Panc1 (cell line): ENCODE data around the gene ARL2. TPM values are rescaled to one million over a fixed set of nuclear protein-coding genes. Genes with fewer than 3 reads are reported as not detected.
A peak's percentile ranks its signal among the peaks of the same experiment; 100 is the strongest.
"Not testable (repeated sequence)": the region's sequence is repeated elsewhere in the genome, so short reads cannot be mapped to it uniquely, and the experiment has no call there.

ENCODE experiments used
- ATAC-seq: fragments of 200-7000 bp; cut with Tn5 transposase; 2 replicates; pipeline ENCODE4 v1.9.1; 2020; ENCODE audit warnings: mild to moderate bottlenecking, moderate library complexity
- BruUV-seq: library from RNA; stranded (reverse); fragments of 400-500 nt; replicated peaks from 2 replicates; lab custom pipeline; 2021; lab: Mats Ljungman, UMichigan
- CTCF ChIA-PET: fragments of 300-600 bp; sonication (Branson Sonifier 250); formaldehyde crosslinking; loops from one replicate; lab custom pipeline; 2022; ENCODE audit warnings: antibody characterized with exemption; lab: Charles Lee
- POLR2A ChIA-PET: fragments of 300-600 bp; sonication (Branson Sonifier 250); formaldehyde crosslinking; loops from one replicate; lab custom pipeline; 2022; ENCODE audit warnings: antibody characterized with exemption; lab: Charles Lee
- DNase-seq: peaks from one replicate; pipeline ENCODE4 v3.0.0-alpha.2; 2010; ENCODE audit warnings: low read depth, low spot score
- H3K27ac ChIP-seq: 2 replicates; pipeline ENCODE4 v1.5.1; 2011; ENCODE audit warnings: mild to moderate bottlenecking, low read length, inconsistent platforms
- H3K27me3 ChIP-seq: fragments of 200-500 bp; sonication (Bioruptor generic); 2 replicates; pipeline ENCODE4 v1.6.0; 2014; ENCODE audit warnings: low read length, inconsistent platforms; ENCODE audit not compliant: control insufficient read depth, insufficient read depth
- H3K36me3 ChIP-seq: fragments of 200-500 bp; sonication (Bioruptor generic); 2 replicates; pipeline ENCODE4 v1.5.1; 2014; ENCODE audit warnings: inconsistent platforms, mild to moderate bottlenecking, low read length, moderate library complexity; ENCODE audit not compliant: control insufficient read depth, insufficient read depth
- H3K4me1 ChIP-seq: 2 replicates; pipeline ENCODE4 v1.5.1; 2011; ENCODE audit warnings: inconsistent platforms, mild to moderate bottlenecking, low read length, moderate library complexity; ENCODE audit not compliant: control insufficient read depth, insufficient read depth
- H3K4me3 ChIP-seq, 2 experiments: 2 replicates each; pipeline ENCODE4 v1.5.1; 2011 to 2012; ENCODE audit warnings: low read depth in 2 of 2, low read length in 2 of 2, mild to moderate bottlenecking in 2 of 2, inconsistent platforms in 1 of 2, moderate library complexity in 1 of 2
- H3K9me3 ChIP-seq: fragments of 200-500 bp; sonication (Bioruptor generic); 2 replicates; pipeline ENCODE4 v1.5.1; 2014; ENCODE audit warnings: low read depth, mild to moderate bottlenecking, inconsistent platforms, low read length, moderate library complexity; ENCODE audit not compliant: control insufficient read depth, insufficient read depth
- POLR2AphosphoS5 ChIP-seq: IDR thresholded peaks from 2 replicates; pipeline ENCODE4 v1.6.1; 2012; ENCODE audit warnings: mild to moderate bottlenecking, low read depth, low read length, moderate library complexity
- SIN3A ChIP-seq: IDR thresholded peaks from 2 replicates; pipeline ENCODE4 v1.6.1; 2012; ENCODE audit warnings: low read depth, mild to moderate bottlenecking, low read length, moderate library complexity, borderline replicate concordance; ENCODE audit not compliant: insufficient read depth
- TCF7L2 ChIP-seq: IDR thresholded peaks from 2 replicates; pipeline ENCODE4 v1.6.1; 2011; ENCODE audit warnings: mild to moderate bottlenecking, low read depth, low read length, inconsistent platforms
- in situ Hi-C: cut with HindIII; loops from 2 replicates; pipeline ENCODE4 v1.10.0; 2016; ENCODE audit warnings: low sequenced_read_pairs, low pct_unique_long_range_greater_than_20kb
- intact Hi-C: fragments of 100-400 bp; cut with micrococcal nuclease; formaldehyde crosslinking; loops from one replicate; pipeline ENCODE4 v1.10.0; 2022; ENCODE audit not compliant: unreplicated experiment
- total RNA-seq: library from RNA; stranded (reverse); gene quantifications from one replicate; pipeline ENCODE4 v1.2.1, GENCODE V29; 2021; ENCODE audit not compliant: unreplicated experiment
- TF ChIP-seq, protein P1 (sequence below), 2 experiments: IDR thresholded peaks; 2 replicates each; pipeline ENCODE4 v1.6.1; 2011 to 2012; ENCODE audit warnings: low read depth in 2 of 2, control low read depth in 1 of 2, low read length in 1 of 2, mild to moderate bottlenecking in 1 of 2, moderate library complexity in 1 of 2; ENCODE audit not compliant: insufficient read depth in 1 of 2
- TF ChIP-seq, protein P2 (sequence below): fragments of 450-650 bp; IDR thresholded peaks from 2 replicates; pipeline ENCODE4 v1.5.1; 2017; ENCODE audit warnings: mild to moderate bottlenecking

Gene ARL2
- total RNA-seq, 1 experiment from 2014 or later, result 177 TPM

DNA sequence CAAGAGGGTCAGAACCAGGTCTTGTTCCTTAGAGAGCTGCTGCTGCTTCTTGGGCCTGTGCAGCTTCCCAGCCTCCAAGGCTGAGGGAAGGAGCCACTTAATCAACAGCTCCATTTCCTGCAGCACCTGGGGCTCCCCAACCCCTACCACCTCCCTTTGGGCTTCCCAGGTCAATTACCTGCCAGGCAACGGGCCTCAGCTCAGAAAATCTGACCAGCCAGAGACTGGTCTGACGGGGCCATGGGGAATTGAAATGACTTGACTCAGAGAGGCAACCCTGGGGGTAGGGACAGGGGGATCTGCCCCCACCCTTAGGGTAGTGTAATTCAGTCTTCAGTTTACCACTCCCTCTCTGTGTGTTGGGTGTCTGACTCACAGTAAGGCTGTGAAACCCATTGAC, 37.3 kb upstream of the ARL2 start:
- ATAC-seq, result no peak
- Histone ChIP-seq H3K27ac (no peak overlapping the region), H3K27me3 (no peaks in the 10 kb centered on the region), H3K4me3 (no peak overlapping the region), H3K4me1 (no peaks in the 10 kb centered on the region), H3K9me3 (no peaks in the 10 kb centered on the region), H3K36me3 (no peaks in the 10 kb centered on the region)
- CTCF ChIA-PET, result no interaction called here
- TF ChIP-seq POLR2AphosphoS5 (no peak), SIN3A (no peak), TCF7L2 (no peak)
- TF ChIP-seq, protein P1, sequence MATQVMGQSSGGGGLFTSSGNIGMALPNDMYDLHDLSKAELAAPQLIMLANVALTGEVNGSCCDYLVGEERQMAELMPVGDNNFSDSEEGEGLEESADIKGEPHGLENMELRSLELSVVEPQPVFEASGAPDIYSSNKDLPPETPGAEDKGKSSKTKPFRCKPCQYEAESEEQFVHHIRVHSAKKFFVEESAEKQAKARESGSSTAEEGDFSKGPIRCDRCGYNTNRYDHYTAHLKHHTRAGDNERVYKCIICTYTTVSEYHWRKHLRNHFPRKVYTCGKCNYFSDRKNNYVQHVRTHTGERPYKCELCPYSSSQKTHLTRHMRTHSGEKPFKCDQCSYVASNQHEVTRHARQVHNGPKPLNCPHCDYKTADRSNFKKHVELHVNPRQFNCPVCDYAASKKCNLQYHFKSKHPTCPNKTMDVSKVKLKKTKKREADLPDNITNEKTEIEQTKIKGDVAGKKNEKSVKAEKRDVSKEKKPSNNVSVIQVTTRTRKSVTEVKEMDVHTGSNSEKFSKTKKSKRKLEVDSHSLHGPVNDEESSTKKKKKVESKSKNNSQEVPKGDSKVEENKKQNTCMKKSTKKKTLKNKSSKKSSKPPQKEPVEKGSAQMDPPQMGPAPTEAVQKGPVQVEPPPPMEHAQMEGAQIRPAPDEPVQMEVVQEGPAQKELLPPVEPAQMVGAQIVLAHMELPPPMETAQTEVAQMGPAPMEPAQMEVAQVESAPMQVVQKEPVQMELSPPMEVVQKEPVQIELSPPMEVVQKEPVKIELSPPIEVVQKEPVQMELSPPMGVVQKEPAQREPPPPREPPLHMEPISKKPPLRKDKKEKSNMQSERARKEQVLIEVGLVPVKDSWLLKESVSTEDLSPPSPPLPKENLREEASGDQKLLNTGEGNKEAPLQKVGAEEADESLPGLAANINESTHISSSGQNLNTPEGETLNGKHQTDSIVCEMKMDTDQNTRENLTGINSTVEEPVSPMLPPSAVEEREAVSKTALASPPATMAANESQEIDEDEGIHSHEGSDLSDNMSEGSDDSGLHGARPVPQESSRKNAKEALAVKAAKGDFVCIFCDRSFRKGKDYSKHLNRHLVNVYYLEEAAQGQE (IDR thresholded peaks at IDR 0.05; ENCODE audit: insufficient read depth in 1 of 2, low read depth in 2 of 2, low read length in 1 of 2), result no peak
- TF ChIP-seq, protein P2, sequence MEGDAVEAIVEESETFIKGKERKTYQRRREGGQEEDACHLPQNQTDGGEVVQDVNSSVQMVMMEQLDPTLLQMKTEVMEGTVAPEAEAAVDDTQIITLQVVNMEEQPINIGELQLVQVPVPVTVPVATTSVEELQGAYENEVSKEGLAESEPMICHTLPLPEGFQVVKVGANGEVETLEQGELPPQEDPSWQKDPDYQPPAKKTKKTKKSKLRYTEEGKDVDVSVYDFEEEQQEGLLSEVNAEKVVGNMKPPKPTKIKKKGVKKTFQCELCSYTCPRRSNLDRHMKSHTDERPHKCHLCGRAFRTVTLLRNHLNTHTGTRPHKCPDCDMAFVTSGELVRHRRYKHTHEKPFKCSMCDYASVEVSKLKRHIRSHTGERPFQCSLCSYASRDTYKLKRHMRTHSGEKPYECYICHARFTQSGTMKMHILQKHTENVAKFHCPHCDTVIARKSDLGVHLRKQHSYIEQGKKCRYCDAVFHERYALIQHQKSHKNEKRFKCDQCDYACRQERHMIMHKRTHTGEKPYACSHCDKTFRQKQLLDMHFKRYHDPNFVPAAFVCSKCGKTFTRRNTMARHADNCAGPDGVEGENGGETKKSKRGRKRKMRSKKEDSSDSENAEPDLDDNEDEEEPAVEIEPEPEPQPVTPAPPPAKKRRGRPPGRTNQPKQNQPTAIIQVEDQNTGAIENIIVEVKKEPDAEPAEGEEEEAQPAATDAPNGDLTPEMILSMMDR, result no peak
- intact Hi-C loops (no loop called here), in situ Hi-C loops (no loop called here)
- BruUV-seq, result no TSS peak
- POLR2A ChIA-PET, result no interaction called here
- no peak for DNase-seq

DNA sequence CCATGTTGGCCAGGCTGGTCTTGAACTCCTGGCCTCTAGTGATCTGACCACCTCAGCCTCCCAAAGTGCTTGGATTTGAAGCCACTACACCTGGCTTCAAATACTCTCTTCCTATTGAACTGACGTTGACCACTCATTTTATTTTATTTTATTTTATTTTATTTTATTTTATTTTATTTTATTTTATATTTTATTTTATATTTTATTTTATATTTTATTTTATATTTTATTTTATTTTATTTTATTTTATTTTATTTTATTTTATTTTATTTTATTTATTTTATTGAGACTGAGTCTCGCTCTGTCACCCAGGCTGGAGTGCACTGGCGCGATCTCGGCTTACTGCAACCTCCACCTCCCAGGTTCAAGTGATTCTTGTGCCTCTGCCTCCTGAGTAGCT, 30.6 kb upstream of the ARL2 start:
- H3K36me3 ChIP-seq, H3K9me3 ChIP-seq, intact Hi-C loops, H3K27me3 ChIP-seq, POLR2A ChIA-PET, H3K27ac ChIP-seq, H3K4me1 ChIP-seq, DNase-seq, in situ Hi-C loops, CTCF ChIA-PET, H3K4me3 ChIP-seq, ATAC-seq, BruUV-seq: not testable (repeated sequence)

DNA sequence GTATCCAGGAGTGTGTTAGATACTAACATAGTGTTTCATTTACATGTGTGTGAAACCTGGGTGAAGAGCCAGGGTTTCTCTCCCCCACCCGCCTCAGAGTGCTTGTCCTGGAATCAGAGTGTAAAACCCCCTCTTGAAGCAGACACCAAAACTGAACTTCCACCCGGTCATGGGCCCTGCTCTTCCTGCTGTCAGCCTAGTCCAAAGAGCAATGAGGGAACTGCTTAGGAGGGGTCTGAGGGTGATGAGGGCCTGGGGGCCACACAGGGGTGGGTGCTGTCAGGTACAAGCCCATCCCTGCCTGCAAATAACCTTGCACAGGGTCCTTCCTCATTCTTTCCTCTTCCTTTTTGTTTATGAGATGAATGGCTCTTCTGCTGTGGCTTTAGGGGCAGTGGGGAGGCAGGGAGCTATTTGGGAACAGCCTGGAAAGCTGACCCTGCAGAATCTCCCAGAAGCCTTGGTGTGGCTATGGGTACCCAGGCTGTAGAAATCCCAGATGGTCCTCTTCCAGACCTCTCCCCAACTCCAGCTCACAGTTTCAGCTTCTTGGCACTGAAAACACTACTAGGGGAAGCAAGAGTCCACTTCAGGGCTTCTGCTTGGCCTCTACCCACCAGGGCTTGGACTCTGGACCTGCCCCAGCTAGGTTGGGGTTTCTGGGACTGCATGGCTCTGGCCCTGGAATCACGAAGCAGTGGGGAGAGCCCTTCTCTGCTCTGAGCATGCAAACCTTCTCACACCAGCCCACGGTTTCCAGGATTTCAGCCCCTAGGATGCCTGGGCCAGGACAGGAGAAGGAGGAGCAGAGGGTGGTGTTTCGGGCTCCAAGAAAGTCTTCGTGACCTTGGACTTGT, 25.7 kb upstream of the ARL2 start:
- no peaks in the 10 kb centered on the region for H3K27me3 ChIP-seq
- DNase-seq, result no peak
- no peak overlapping the region for H3K4me3 ChIP-seq
- ATAC-seq, result 0 out of 2 replicates have a peak, but pooled peaks have one; percentile 15
- H3K4me1 ChIP-seq, result no peaks in the 10 kb centered on the region
- no TSS peak for BruUV-seq
- intact Hi-C loops (no loop called here), in situ Hi-C loops (no loop called here)
- TF ChIP-seq TCF7L2 (no peak), POLR2AphosphoS5 (no peak), SIN3A (no peak)
- TF ChIP-seq, protein P2, result no peak
- TF ChIP-seq, protein P1 (IDR thresholded peaks at IDR 0.05; ENCODE audit: insufficient read depth in 1 of 2, low read depth in 2 of 2, low read length in 1 of 2), result no peak
- POLR2A ChIA-PET, result no interaction called here
- CTCF ChIA-PET, result interaction anchor here (1.0 kb wide), 1 partner anchor 140 kb away, joined by 3 read pairs; no protein-coding TSS in a partner anchor
- H3K9me3 ChIP-seq, result no peaks in the 10 kb centered on the region
- H3K27ac ChIP-seq, result no peak overlapping the region
- H3K36me3 ChIP-seq, result no peaks in the 10 kb centered on the region
